ENCODE results near the gene CD52. TPM values are rescaled to one million over a fixed set of nuclear protein-coding genes. Genes with fewer than 3 reads are reported as not detected.

CD52 gene
- total and polyA plus RNA-seq, 2 of the 13 experiments (the other 11 are each of a cell fraction or from before 2014, with no cell fraction given), result 0.32 TPM; not detected in 1

GRCh38 chr1:26279456-26280332 lies 38.1 kb upstream of the CD52 start, which contains the start of gene SH3BGRL3 (continued):
- TF ChIP-seq EHMT2 (IDR thresholded peaks at IDR 0.05; ENCODE audit: borderline replicate concordance, low read depth, low read length), result no peak
- TF ChIP-seq ZFP91 (CRISPR knock-in tag; IDR thresholded peaks at IDR 0.05; ENCODE audit: borderline replicate concordance), result peak; percentile 89; the same call in 1 of the 2 replicates
- TF ChIP-seq ZNF777 (CRISPR knock-in tag; IDR thresholded peaks at IDR 0.05), result 0 out of 2 replicates have a peak, but pooled peaks have one; percentile 49
- peak; percentile 83; the same call in 1 of the 2 replicates for TF ChIP-seq ZNF788 (CRISPR knock-in tag; IDR thresholded peaks at IDR 0.05; ENCODE audit: borderline replicate concordance)
- TF ChIP-seq AGO1 (IDR thresholded peaks at IDR 0.05; ENCODE audit: low read depth, low read length, poor library complexity, severe bottlenecking), result peak; percentile 92
- no peak for TF ChIP-seq MEIS2 (CRISPR knock-in tag; IDR thresholded peaks at IDR 0.05)
- no peak; the same call in 1 of the 2 replicates for TF ChIP-seq SIX4 (CRISPR knock-in tag; IDR thresholded peaks at IDR 0.05)
- no peak for TF ChIP-seq WIZ (CRISPR knock-in tag; IDR thresholded peaks at IDR 0.05)
- TF ChIP-seq ZNF773 (CRISPR knock-in tag; IDR thresholded peaks at IDR 0.05; ENCODE audit: borderline replicate concordance), result no peak
- TF ChIP-seq ZMYM3 (CRISPR knock-in tag; IDR thresholded peaks at IDR 0.05), result no peak
- no peak for TF ChIP-seq DNMT3B (CRISPR knock-in tag; conservative IDR thresholded peaks at IDR 0.05)
- no peak for TF ChIP-seq ATF1 (CRISPR knock-in tag; IDR thresholded peaks at IDR 0.05)
- TF ChIP-seq CEBPG (CRISPR knock-in tag; IDR thresholded peaks at IDR 0.05), result no peak
- TF ChIP-seq ZNF160 (CRISPR knock-in tag; IDR thresholded peaks at IDR 0.05), result no peak
- TF ChIP-seq PBX3 (CRISPR knock-in tag; IDR thresholded peaks at IDR 0.05; ENCODE audit: borderline replicate concordance), result no peak
- no peak for TF ChIP-seq ZNF276 (CRISPR knock-in tag; IDR thresholded peaks at IDR 0.05; ENCODE audit: low read depth)
- peak; percentile 62 for TF ChIP-seq PHF20 (CRISPR knock-in tag; IDR thresholded peaks at IDR 0.05)
- no peak for TF ChIP-seq ZNF839 (CRISPR knock-in tag; IDR thresholded peaks at IDR 0.05; ENCODE audit: borderline replicate concordance)
- peak; percentile 15; the same call in 1 of the 2 replicates for TF ChIP-seq POGZ (CRISPR knock-in tag; IDR thresholded peaks at IDR 0.05)
- TF ChIP-seq GABPA (IDR thresholded peaks at IDR 0.05; ENCODE audit: low read depth, low read length), result peak; percentile 35
- no peak for TF ChIP-seq GABPA (CRISPR knock-in tag; IDR thresholded peaks at IDR 0.05; ENCODE audit: low read depth)
- TF ChIP-seq EEA1 (CRISPR knock-in tag; IDR thresholded peaks at IDR 0.05; ENCODE audit: borderline replicate concordance), result peak; percentile 70; the same call in 1 of the 2 replicates
- TF ChIP-seq REXO4 (CRISPR knock-in tag; IDR thresholded peaks at IDR 0.05; ENCODE audit: borderline replicate concordance), result no peak
- 0 out of 2 replicates have a peak, but pooled peaks have one; percentile 37 for TF ChIP-seq MIXL1 (CRISPR knock-in tag; IDR thresholded peaks at IDR 0.05)
- TF ChIP-seq ZBTB7B (CRISPR knock-in tag; IDR thresholded peaks at IDR 0.05), result no peak
- no peak for TF ChIP-seq ZNF317 (CRISPR knock-in tag; IDR thresholded peaks at IDR 0.05)

All from HepG2 (cell line).